ENCODE data around the gene MIOS.

MIOS gene

DNA sequence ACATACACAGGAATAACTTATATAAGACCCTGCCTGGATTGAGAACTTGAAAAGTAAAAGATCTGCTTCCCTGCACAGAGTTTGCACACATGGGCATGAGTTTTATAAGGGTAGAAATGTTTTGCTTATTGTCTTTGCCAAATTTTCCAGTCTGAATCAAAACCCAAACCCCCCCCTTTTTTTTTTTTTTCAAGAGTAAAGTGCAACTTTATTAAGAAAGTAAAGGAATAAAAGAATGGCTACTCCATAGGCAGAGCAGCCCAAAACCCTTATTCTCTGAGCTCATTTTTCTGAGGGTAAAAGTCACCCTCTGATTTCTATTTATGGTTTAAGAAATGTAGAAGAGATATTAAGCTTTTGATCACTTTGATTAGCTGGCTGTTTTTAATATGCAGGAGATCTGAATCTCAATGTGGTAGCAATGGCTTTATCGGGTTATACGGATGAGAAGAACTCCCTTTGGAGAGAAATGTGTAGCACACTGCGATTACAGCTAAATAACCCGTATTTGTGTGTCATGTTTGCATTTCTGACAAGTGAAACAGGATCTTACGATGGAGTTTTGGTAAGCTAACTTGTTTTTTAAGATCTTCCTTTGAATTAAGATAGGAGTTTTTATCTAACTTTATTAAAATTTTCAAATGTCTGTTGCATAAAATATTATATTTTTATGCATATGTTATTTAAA lies 18.7 kb downstream of the MIOS start:
- Histone ChIP-seq H3K27ac (ENCODE audit: low read depth, low read length) (no peak overlapping the region), H3K4me3 (ENCODE audit: low read length) (no peak overlapping the region)
- TF ChIP-seq, protein P1, sequence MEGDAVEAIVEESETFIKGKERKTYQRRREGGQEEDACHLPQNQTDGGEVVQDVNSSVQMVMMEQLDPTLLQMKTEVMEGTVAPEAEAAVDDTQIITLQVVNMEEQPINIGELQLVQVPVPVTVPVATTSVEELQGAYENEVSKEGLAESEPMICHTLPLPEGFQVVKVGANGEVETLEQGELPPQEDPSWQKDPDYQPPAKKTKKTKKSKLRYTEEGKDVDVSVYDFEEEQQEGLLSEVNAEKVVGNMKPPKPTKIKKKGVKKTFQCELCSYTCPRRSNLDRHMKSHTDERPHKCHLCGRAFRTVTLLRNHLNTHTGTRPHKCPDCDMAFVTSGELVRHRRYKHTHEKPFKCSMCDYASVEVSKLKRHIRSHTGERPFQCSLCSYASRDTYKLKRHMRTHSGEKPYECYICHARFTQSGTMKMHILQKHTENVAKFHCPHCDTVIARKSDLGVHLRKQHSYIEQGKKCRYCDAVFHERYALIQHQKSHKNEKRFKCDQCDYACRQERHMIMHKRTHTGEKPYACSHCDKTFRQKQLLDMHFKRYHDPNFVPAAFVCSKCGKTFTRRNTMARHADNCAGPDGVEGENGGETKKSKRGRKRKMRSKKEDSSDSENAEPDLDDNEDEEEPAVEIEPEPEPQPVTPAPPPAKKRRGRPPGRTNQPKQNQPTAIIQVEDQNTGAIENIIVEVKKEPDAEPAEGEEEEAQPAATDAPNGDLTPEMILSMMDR (IDR thresholded peaks at IDR 0.05; ENCODE audit: low read depth, low read length, poor library complexity, severe bottlenecking), result no peak
- no peak for TF ChIP-seq EZH2phosphoT487 (IDR thresholded peaks at IDR 0.05; ENCODE audit: borderline replicate concordance, low read length)

DNA sequence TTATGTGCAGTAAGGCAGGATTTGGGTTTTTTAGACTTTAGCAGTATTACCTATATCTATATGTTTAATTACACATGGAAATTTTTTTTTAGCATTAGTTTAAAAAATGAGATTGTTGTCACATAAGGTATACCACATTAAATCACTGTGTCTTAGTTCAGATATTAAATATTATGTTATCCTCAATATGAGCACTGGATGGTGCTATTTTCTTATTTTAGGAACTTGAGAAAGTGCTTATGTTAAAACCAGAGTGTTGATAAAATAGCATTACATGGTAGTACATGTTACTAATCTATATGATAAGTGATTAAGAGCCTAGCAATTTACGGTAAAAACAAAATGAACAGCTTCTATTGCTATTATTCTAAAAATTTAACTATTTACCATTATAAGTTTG lies 28.8 kb downstream of the MIOS start:
- Histone ChIP-seq H3K27me3 (ENCODE audit: control insufficient read depth, low read length) (no peaks in the 10 kb centered on the region), H3K4me3 (ENCODE audit: low read length) (no peak overlapping the region), H3K9me3 (ENCODE audit: control insufficient read depth, insufficient read depth, low read length) (no peaks in the 10 kb centered on the region), H3K4me2 (ENCODE audit: low read length) (no peak overlapping the region), H3K36me3 (ENCODE audit: control insufficient read depth, low read length) (peaks cover 57% of the 10 kb centered on the region), H3K9me2 (replicated peaks; ENCODE audit: control insufficient read depth, low read length) (no peaks in the 10 kb centered on the region), H3F3A (ENCODE audit: control insufficient read depth, insufficient read depth) (no peaks in the 10 kb centered on the region), H4K20me1 (ENCODE audit: control insufficient read depth, insufficient read depth, low read depth, low read length) (no peaks in the 10 kb centered on the region), H3K79me2 (ENCODE audit: control insufficient read depth, low read length) (no peaks in the 10 kb centered on the region), H3K27ac (ENCODE audit: low read depth, low read length) (no peak overlapping the region), H3K4me1 (ENCODE audit: control insufficient read depth, low read length) (no peaks in the 10 kb centered on the region)
- no peak for TF ChIP-seq EZH2phosphoT487 (IDR thresholded peaks at IDR 0.05; ENCODE audit: borderline replicate concordance, low read length)
- TF ChIP-seq, protein P1 (IDR thresholded peaks at IDR 0.05; ENCODE audit: low read depth, low read length, poor library complexity, severe bottlenecking), result peak; percentile 58

More for the DNA sequence above, 18.7 kb downstream of the MIOS start:
- H3K9me3 ChIP-seq (ENCODE audit: control insufficient read depth, insufficient read depth, low read length), result no peaks in the 10 kb centered on the region
- H3K4me1 ChIP-seq (ENCODE audit: control insufficient read depth, low read length), result no peaks in the 10 kb centered on the region
- H4K20me1 ChIP-seq (ENCODE audit: control insufficient read depth, insufficient read depth, low read depth, low read length), result no peaks in the 10 kb centered on the region
- H3K4me2 ChIP-seq (ENCODE audit: low read length), result no peak overlapping the region
- H3K27me3 ChIP-seq (ENCODE audit: control insufficient read depth, low read length), result no peaks in the 10 kb centered on the region
- H3K36me3 ChIP-seq (ENCODE audit: control insufficient read depth, low read length), result peaks cover 15% of the 10 kb centered on the region
- H3F3A ChIP-seq (ENCODE audit: control insufficient read depth, insufficient read depth), result no peaks in the 10 kb centered on the region
- H3K9me2 ChIP-seq (replicated peaks; ENCODE audit: control insufficient read depth, low read length), result no peaks in the 10 kb centered on the region
- H3K79me2 ChIP-seq (ENCODE audit: control insufficient read depth, low read length), result no peaks in the 10 kb centered on the region

DNA sequence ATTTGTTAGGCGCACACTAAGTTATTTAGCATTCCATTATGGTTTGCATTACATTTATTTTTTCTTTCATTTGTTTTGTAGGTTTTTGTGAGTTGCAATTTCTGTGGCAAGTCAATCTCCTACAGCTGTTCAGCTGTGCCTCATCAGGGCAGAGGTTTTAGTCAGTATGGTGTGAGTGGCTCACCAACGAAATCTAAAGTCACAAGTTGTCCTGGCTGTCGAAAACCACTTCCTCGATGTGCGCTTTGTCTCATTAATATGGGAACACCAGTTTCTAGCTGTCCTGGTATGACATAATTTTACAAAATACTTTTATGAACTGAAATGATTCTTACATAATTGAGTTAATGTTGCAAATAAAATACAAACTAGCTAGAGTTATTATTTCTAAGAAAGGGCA lies 29.5 kb downstream of the MIOS start:
- Histone ChIP-seq H3K27me3 (ENCODE audit: control insufficient read depth, low read length) (no peaks in the 10 kb centered on the region), H3K9me3 (ENCODE audit: control insufficient read depth, insufficient read depth, low read length) (no peaks in the 10 kb centered on the region), H3K4me1 (ENCODE audit: control insufficient read depth, low read length) (no peaks in the 10 kb centered on the region), H3K79me2 (ENCODE audit: control insufficient read depth, low read length) (no peaks in the 10 kb centered on the region), H3F3A (ENCODE audit: control insufficient read depth, insufficient read depth) (no peaks in the 10 kb centered on the region), H4K20me1 (ENCODE audit: control insufficient read depth, insufficient read depth, low read depth, low read length) (no peaks in the 10 kb centered on the region), H3K4me3 (ENCODE audit: low read length) (no peak overlapping the region), H3K27ac (ENCODE audit: low read depth, low read length) (no peak overlapping the region), H3K4me2 (ENCODE audit: low read length) (no peak overlapping the region), H3K36me3 (ENCODE audit: control insufficient read depth, low read length) (peaks cover 57% of the 10 kb centered on the region), H3K9me2 (replicated peaks; ENCODE audit: control insufficient read depth, low read length) (no peaks in the 10 kb centered on the region)
- TF ChIP-seq EZH2phosphoT487 (IDR thresholded peaks at IDR 0.05; ENCODE audit: borderline replicate concordance, low read length), result no peak
- TF ChIP-seq, protein P1 (IDR thresholded peaks at IDR 0.05; ENCODE audit: low read depth, low read length, poor library complexity, severe bottlenecking), result no peak

Data from DOHH2 (cell line).